ENCODE results near the gene FOXJ3.

DNA sequence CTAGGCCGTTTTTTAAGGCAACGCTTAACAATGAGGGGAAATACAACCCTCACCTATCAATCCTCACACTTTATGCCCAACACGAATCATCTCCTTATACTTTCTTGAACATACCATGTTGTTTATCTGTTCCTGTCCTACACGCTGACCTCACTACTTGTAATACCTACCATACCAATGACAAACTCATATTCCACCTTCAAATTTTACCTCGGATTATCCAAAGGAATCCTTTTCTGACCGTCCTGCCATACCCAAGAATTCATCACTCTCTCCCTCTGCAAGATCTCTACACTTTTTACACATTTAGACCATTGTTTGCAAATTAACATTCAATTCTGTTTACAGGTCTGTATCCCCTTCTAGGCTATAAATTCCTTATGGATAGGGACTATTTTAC lies 106.1 kb downstream of the FOXJ3 start:
- TF ChIP-seq, protein P1, sequence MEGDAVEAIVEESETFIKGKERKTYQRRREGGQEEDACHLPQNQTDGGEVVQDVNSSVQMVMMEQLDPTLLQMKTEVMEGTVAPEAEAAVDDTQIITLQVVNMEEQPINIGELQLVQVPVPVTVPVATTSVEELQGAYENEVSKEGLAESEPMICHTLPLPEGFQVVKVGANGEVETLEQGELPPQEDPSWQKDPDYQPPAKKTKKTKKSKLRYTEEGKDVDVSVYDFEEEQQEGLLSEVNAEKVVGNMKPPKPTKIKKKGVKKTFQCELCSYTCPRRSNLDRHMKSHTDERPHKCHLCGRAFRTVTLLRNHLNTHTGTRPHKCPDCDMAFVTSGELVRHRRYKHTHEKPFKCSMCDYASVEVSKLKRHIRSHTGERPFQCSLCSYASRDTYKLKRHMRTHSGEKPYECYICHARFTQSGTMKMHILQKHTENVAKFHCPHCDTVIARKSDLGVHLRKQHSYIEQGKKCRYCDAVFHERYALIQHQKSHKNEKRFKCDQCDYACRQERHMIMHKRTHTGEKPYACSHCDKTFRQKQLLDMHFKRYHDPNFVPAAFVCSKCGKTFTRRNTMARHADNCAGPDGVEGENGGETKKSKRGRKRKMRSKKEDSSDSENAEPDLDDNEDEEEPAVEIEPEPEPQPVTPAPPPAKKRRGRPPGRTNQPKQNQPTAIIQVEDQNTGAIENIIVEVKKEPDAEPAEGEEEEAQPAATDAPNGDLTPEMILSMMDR (IDR thresholded peaks at IDR 0.05): no peak
- no peak for TF ChIP-seq POLR2AphosphoS5 (IDR thresholded peaks at IDR 0.05)
- TF ChIP-seq POLR2A (IDR thresholded peaks at IDR 0.05; ENCODE audit: low read depth): no peak

Data from esophagus muscularis mucosa (tissue), 3 donors.